Body of pancreas (tissue), 4 donors: ENCODE data around the gene EBF3. TPM values are rescaled to one million over a fixed set of nuclear protein-coding genes. Genes with fewer than 3 reads are reported as not detected.

ENCODE experiments used
- ATAC-seq: fragments of 150-250 bp; one replicate; pipeline ENCODE4 v1.9.1; 2016
- DNase-seq, 4 donors: peaks; one replicate each; pipeline ENCODE4 v3.0.0-alpha.2; 2019
- H3K27ac ChIP-seq, 4 donors: fragments of 200-600 bp; sonication (generic); 1 replicate in 3 of 4; 2 replicates in 1 of 4; pipeline versions ENCODE4 v1.5.1 to v1.6.1; 2016 to 2019; ENCODE audit warnings: mild to moderate bottlenecking in 1 of 4, mixed read lengths in 1 of 4, moderate library complexity in 1 of 4
- H3K27me3 ChIP-seq, 2 donors: fragments of 200-600 bp; sonication (generic); one replicate each; pipeline ENCODE4 v1.6.0; 2016; ENCODE audit warnings: mild to moderate bottlenecking in 1 of 2
- H3K36me3 ChIP-seq, 2 donors: fragments of 200-600 bp; sonication (generic); replicated peaks in 1 of 2; 2 replicates each; pipeline ENCODE4 v1.5.1; 2016; ENCODE audit warnings: low read depth in 2 of 2; ENCODE audit not compliant: insufficient read depth in 1 of 2
- H3K4me1 ChIP-seq: fragments of 200-600 bp; sonication (generic); one replicate; pipeline ENCODE4 v1.6.0; 2016
- H3K4me3 ChIP-seq, 2 donors: fragments of 200-600 bp; sonication (generic); 1 replicate in 1 of 2; 2 replicates in 1 of 2; pipeline ENCODE4 v1.5.1; 2016 to 2019
- H3K9me3 ChIP-seq, 3 donors: fragments of 200-600 bp; sonication (generic); 1 replicate in 2 of 3; 2 replicates in 1 of 3; pipeline ENCODE4 v1.5.1; 2016
- POLR2A ChIP-seq, 3 donors: fragments of 450-650 bp; IDR thresholded peaks; one replicate each; pipeline ENCODE4 v1.6.1; 2016; ENCODE audit warnings: antibody characterized with exemption in 3 of 3, mild to moderate bottlenecking in 2 of 3
- WGBS, 2 donors: methylation state at CpG; one replicate each; pipeline ENCODE4 v1.1.5; 2017; 5-methylcytosine and 5-hydroxymethylcytosine counted together
- intact Hi-C: fragments of 100-400 bp; cut with DNase I; formaldehyde crosslinking; loops from one replicate; pipeline ENCODE4 v1.15.1; 2023
- total RNA-seq, 2 donors: library from RNA; depleted of rRNA; stranded (reverse); fragments of >200 nt; gene quantifications; one replicate each; pipeline ENCODE4 v1.1.0, GENCODE V29; 2016
- TF ChIP-seq, protein P1 (sequence below), 7 experiments: fragments of 450-650 bp in 4 of 7; fragments of 200-600 bp in 3 of 7; sonication (generic) in 3 of 7; IDR thresholded peaks; one replicate each; pipeline ENCODE4 v1.5.1; 2016 to 2019; ENCODE audit warnings: antibody characterized with exemption in 7 of 7

The EBF3 gene
- total RNA-seq, 2 donors from 2014 or later, result 2.3 to 4.6 TPM

DNA sequence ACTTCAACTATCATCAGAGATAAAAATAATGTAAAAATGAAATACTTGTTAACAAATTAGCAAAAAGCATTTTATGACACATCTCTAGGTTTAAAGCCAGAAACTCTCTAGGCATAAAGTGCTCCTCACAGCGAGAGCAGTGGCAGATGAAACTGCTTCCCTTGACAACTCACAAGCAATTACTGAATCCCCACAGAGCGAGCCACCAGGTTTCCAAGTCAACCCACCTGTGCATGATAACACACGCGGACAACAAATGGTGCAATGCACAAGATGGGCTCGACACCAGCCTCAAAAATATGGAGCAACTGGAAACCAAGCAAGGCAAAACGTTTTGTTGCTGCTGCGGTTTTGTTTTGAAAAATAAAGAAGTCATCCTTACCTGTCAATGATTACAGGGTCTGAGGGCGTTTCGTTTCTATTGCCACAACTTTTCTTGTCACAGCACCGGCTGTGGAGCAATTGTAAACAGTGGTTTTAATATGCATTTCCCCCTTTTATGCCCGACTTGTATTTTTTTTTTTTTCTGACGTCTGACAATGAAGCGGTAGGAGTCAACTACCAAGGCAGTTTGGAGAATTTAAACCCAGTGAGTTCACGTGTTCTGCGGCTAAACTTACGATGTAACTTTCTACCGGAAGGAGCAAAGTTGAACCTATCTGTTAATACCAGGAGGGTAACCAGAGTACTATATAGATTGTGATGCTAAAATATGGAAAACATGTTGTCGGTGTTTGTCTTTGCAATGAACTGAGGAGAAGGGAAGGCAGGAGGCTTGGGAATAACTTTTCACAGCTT lies 7.0 kb downstream of the EBF3 start:
- no peak overlapping the region for H3K27ac ChIP-seq
- peaks cover 27% of the 10 kb centered on the region for H3K4me1 ChIP-seq
- peaks cover 0 to 57% of the 10 kb centered on the region in 2 donors for H3K27me3 ChIP-seq
- H3K9me3 ChIP-seq, result no peaks in the 10 kb centered on the region
- intact Hi-C loops, result no loop called here
- H3K4me3 ChIP-seq, result no peak overlapping the region
- 10 to 22% methylated on average over 18 of the region's 18 CpGs for WGBS, 2 donors
- ATAC-seq (no peak), DNase-seq (no peak)
- no peaks in the 10 kb centered on the region for H3K36me3 ChIP-seq
- no peak for TF ChIP-seq POLR2A (IDR thresholded peaks at IDR 0.05)
- TF ChIP-seq, protein P1, sequence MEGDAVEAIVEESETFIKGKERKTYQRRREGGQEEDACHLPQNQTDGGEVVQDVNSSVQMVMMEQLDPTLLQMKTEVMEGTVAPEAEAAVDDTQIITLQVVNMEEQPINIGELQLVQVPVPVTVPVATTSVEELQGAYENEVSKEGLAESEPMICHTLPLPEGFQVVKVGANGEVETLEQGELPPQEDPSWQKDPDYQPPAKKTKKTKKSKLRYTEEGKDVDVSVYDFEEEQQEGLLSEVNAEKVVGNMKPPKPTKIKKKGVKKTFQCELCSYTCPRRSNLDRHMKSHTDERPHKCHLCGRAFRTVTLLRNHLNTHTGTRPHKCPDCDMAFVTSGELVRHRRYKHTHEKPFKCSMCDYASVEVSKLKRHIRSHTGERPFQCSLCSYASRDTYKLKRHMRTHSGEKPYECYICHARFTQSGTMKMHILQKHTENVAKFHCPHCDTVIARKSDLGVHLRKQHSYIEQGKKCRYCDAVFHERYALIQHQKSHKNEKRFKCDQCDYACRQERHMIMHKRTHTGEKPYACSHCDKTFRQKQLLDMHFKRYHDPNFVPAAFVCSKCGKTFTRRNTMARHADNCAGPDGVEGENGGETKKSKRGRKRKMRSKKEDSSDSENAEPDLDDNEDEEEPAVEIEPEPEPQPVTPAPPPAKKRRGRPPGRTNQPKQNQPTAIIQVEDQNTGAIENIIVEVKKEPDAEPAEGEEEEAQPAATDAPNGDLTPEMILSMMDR (IDR thresholded peaks at IDR 0.05), result no peak

DNA sequence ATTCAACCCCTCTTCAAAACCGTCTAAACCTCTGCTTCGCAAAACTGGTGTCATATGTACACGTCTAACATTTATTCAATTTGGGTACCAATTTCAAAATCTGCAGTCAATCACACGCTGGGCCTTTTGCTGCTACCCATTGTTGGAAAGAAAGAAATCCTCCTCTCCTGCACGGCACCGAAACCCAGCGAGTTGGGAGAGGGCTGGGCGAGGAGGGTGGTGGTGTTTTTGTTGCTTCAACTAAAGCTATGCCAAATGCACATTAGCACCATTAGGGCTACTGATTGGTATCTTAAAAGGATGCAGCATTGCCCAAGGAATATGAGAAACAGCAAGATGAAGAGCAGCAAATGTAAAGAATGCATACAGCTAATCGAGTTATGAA lies 7.8 kb downstream of the EBF3 start:
- WGBS, 2 donors, result 16 to 24% methylated on average over 9 of the region's 9 CpGs
- intact Hi-C loops, result no loop called here
- peaks cover 0 to 52% of the 10 kb centered on the region in 2 donors for H3K27me3 ChIP-seq
- H3K9me3 ChIP-seq, result no peaks in the 10 kb centered on the region
- H3K27ac ChIP-seq, result no peak overlapping the region
- TF ChIP-seq, protein P1 (IDR thresholded peaks at IDR 0.05), result no peak
- no peak for TF ChIP-seq POLR2A (IDR thresholded peaks at IDR 0.05)
- H3K36me3 ChIP-seq, result no peaks in the 10 kb centered on the region
- DNase-seq (no peak), ATAC-seq (no peak)
- H3K4me1 ChIP-seq, result peaks cover 27% of the 10 kb centered on the region
- H3K4me3 ChIP-seq, result no peak overlapping the region

DNA sequence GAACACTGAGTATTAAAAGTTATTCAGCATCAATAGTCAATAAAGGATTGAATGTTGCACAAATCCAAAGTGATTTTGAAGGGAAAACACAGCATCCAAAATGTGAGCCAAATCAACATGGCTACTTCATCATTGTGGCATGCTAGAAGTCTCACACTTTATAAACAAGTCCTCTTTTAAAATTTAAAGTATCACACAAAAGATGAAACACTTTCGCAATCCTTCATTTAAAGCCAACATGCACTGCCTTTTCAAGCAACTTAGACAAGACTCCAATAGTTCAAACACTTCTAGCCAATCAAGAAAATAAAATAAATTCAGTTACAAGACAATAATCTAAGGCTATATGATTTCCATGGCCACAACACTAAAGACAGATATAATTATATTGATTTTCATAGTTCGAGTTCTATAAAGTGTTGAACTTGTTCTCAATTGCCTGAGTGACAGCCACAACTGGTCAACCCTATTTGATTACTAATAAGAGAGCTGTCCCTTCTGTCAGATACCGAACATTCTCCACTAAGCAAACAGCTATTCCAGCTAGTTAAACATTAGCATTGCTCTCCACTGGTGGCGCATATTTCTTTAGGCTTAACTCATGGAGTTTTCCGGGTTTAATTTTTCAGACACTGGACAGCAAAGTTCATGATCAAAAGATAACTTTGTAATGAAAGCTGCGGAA lies 8.3 kb downstream of the EBF3 start:
- no peak for TF ChIP-seq POLR2A (IDR thresholded peaks at IDR 0.05)
- TF ChIP-seq, protein P1 (IDR thresholded peaks at IDR 0.05), result no peak
- WGBS, 2 donors, result 15 to 22% methylated on average over 6 of the region's 6 CpGs
- intact Hi-C loops, result no loop called here
- Histone ChIP-seq H3K27ac (no peak overlapping the region), H3K36me3 (no peaks in the 10 kb centered on the region), H3K4me3 (no peak overlapping the region), H3K4me1 (peaks cover 27% of the 10 kb centered on the region), H3K27me3 (peaks cover 0 to 46% of the 10 kb centered on the region in 2 donors), H3K9me3 (no peaks in the 10 kb centered on the region)
- ATAC-seq (no peak), DNase-seq (no peak)

DNA sequence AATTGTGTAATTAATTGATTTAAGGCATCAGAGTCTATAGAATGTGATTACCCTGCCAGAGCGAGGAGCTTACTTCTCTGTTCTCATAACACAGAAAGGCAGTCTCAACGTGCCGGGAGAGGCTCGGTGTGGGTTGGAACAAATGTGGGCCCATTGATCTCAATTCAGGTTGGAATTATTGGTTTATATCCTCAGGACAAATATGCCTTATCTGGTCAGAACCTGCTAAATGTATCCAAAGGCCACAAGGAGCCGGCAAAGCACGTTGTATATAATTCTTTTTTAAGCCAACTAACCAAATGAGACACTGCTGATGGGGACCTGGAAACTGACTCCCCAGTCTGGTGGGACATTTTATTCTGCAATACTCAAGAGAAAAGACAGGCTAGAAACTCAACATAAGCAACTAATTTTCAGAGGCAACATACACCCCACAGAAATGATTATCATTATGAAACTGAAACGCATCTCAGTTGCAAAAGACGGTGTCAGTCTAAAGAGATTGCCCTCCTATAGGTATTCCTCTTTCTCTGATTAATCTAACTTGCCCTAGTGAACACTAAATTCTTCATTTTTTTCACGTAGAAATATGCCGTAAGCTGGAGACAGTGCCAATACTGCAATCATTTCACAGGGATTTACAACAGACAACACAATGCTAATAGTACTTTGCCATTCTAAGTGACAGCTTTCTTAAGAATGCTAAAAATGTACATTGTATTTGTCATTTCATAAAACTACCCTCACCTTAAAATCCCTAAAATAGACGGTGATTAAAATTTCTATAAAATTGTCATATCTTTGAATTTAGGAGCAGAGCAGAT lies 9.4 kb downstream of the EBF3 start:
- TF ChIP-seq POLR2A (IDR thresholded peaks at IDR 0.05), result no peak
- TF ChIP-seq, protein P1 (IDR thresholded peaks at IDR 0.05), result no peak
- H3K4me1 ChIP-seq, result peaks cover 24% of the 10 kb centered on the region
- no peaks in the 10 kb centered on the region for H3K36me3 ChIP-seq
- intact Hi-C loops, result no loop called here
- no peak for ATAC-seq
- WGBS, 2 donors, result 51 to 54% methylated on average over 11 of the region's 11 CpGs
- H3K27ac ChIP-seq, result no peak overlapping the region
- no peak overlapping the region for H3K4me3 ChIP-seq
- no peaks in the 10 kb centered on the region for H3K9me3 ChIP-seq
- no peak for DNase-seq
- H3K27me3 ChIP-seq, result peaks cover 0 to 38% of the 10 kb centered on the region in 2 donors
